ENCODE results near the gene PHGDH. TPM values are rescaled to one million over a fixed set of nuclear protein-coding genes. Genes with fewer than 3 reads are reported as not detected.

The PHGDH gene
- total RNA-seq, 1 experiment from 2014 or later, result 499 TPM

DNA sequence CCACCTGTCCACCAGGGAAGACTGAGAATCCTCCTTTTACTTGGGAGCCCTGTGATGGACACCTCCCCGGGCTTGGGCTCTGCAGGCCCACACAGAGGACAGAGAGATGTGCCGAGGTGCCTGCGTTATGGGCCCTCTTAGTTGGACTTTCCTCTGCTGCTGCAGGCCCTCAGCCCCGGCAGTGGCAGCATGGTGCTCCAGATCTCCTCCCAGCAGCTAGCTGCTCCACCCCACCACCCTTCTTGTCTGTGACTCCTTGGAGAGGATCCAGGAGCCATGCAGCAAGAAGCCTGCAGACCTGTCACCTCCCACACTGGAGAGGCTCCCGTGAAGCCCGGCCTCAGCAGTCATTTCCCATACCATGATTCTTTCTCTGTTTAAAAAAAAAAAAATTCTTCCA lies 27.4 kb downstream of the PHGDH start:
- ChIA-PET CTCF (interaction anchor here (0.6 kb wide), 1 partner anchor 15 kb away, joined by 3 read pairs; no protein-coding TSS in a partner anchor), POLR2A (ENCODE audit: low non-redundant PET) (no interaction called here)
- H3K36me3 ChIP-seq (ENCODE audit: insufficient read depth, low read length, poor library complexity, severe bottlenecking), result peaks cover 97% of the 10 kb centered on the region
- BruUV-seq (replicated peaks), result no TSS peak
- DNase-seq (ENCODE audit: low spot score), result no peak
- intact Hi-C loops (cut with micrococcal nuclease; ENCODE audit: unreplicated experiment), result no loop called here
- H3K27me3 ChIP-seq (replicated peaks; ENCODE audit: insufficient read depth, low read depth, low read length, poor library complexity), result no peaks in the 10 kb centered on the region
- no peak overlapping the region for H3K27ac ChIP-seq (ENCODE audit: low read depth, low read length, poor library complexity, severe bottlenecking)
- H3K9me3 ChIP-seq (ENCODE audit: low read depth, low read length, poor library complexity, severe bottlenecking), result no peaks in the 10 kb centered on the region
- TF ChIP-seq, protein P1, sequence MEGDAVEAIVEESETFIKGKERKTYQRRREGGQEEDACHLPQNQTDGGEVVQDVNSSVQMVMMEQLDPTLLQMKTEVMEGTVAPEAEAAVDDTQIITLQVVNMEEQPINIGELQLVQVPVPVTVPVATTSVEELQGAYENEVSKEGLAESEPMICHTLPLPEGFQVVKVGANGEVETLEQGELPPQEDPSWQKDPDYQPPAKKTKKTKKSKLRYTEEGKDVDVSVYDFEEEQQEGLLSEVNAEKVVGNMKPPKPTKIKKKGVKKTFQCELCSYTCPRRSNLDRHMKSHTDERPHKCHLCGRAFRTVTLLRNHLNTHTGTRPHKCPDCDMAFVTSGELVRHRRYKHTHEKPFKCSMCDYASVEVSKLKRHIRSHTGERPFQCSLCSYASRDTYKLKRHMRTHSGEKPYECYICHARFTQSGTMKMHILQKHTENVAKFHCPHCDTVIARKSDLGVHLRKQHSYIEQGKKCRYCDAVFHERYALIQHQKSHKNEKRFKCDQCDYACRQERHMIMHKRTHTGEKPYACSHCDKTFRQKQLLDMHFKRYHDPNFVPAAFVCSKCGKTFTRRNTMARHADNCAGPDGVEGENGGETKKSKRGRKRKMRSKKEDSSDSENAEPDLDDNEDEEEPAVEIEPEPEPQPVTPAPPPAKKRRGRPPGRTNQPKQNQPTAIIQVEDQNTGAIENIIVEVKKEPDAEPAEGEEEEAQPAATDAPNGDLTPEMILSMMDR (conservative IDR thresholded peaks at IDR 0.05; ENCODE audit: low read depth, low read length), result no peak
- TF ChIP-seq EZH2 (IDR thresholded peaks at IDR 0.05; ENCODE audit: borderline replicate concordance, low read depth, low read length, poor library complexity, severe bottlenecking), result no peak
- H3K4me1 ChIP-seq (ENCODE audit: insufficient read depth, low read length, poor library complexity, severe bottlenecking), result no peaks in the 10 kb centered on the region
- no peak overlapping the region for H3K4me3 ChIP-seq (ENCODE audit: low read depth, low read length, poor library complexity, severe bottlenecking)

DNA sequence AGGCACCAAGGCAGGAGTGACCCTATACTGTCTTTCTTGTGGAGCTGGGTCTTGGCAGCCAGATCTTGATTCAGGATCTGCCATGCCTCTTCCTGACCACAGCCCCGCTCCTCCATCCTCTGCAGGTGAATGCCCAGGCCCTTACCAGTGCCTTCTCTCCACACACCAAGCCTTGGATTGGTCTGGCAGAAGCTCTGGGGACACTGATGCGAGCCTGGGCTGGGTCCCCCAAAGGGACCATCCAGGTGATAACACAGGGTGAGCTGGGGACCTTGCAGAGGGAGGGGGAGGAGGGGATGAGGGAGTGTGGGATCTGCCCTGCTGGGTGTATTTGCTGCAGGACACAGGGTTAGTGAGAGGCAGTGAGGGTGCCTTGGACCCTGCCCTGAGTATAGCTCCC lies 28.5 kb downstream of the PHGDH start:
- Histone ChIP-seq H3K27me3 (replicated peaks; ENCODE audit: insufficient read depth, low read depth, low read length, poor library complexity) (no peaks in the 10 kb centered on the region), H3K9me3 (ENCODE audit: low read depth, low read length, poor library complexity, severe bottlenecking) (no peaks in the 10 kb centered on the region), H3K27ac (ENCODE audit: low read depth, low read length, poor library complexity, severe bottlenecking) (no peak overlapping the region), H3K4me1 (ENCODE audit: insufficient read depth, low read length, poor library complexity, severe bottlenecking) (no peaks in the 10 kb centered on the region), H3K36me3 (ENCODE audit: insufficient read depth, low read length, poor library complexity, severe bottlenecking) (peaks cover 93% of the 10 kb centered on the region), H3K4me3 (ENCODE audit: low read depth, low read length, poor library complexity, severe bottlenecking) (no peak overlapping the region)
- TF ChIP-seq, protein P1 (conservative IDR thresholded peaks at IDR 0.05; ENCODE audit: low read depth, low read length), result no peak
- TF ChIP-seq EZH2 (IDR thresholded peaks at IDR 0.05; ENCODE audit: borderline replicate concordance, low read depth, low read length, poor library complexity, severe bottlenecking), result no peak
- intact Hi-C loops (cut with micrococcal nuclease; ENCODE audit: unreplicated experiment), result loop anchor here (5.0 kb wide), 2 partner anchors 67 to 132 kb away; no protein-coding TSS in a partner anchor
- POLR2A ChIA-PET (ENCODE audit: low non-redundant PET), result no interaction called here
- no TSS peak for BruUV-seq (replicated peaks)
- CTCF ChIA-PET, result no interaction called here
- DNase-seq (ENCODE audit: low spot score), result no peak

- Histone ChIP-seq H3K4me3 (ENCODE audit: low read depth, low read length, poor library complexity, severe bottlenecking) (no peak overlapping the region), H3K27ac (ENCODE audit: low read depth, low read length, poor library complexity, severe bottlenecking) (no peak overlapping the region), H3K36me3 (ENCODE audit: insufficient read depth, low read length, poor library complexity, severe bottlenecking) (peaks cover 84% of the 10 kb centered on the region), H3K4me1 (ENCODE audit: insufficient read depth, low read length, poor library complexity, severe bottlenecking) (no peaks in the 10 kb centered on the region), H3K27me3 (replicated peaks; ENCODE audit: insufficient read depth, low read depth, low read length, poor library complexity) (no peaks in the 10 kb centered on the region), H3K9me3 (ENCODE audit: low read depth, low read length, poor library complexity, severe bottlenecking) (no peaks in the 10 kb centered on the region)
- CTCF ChIA-PET, result no interaction called here
- POLR2A ChIA-PET (ENCODE audit: low non-redundant PET), result no interaction called here
- no peak for DNase-seq (ENCODE audit: low spot score)
- intact Hi-C loops (cut with micrococcal nuclease; ENCODE audit: unreplicated experiment), result loop anchor here (5.0 kb wide), 2 partner anchors 66 to 131 kb away; no protein-coding TSS in a partner anchor
- BruUV-seq (replicated peaks), result no TSS peak
- TF ChIP-seq, protein P1 (conservative IDR thresholded peaks at IDR 0.05; ENCODE audit: low read depth, low read length), result no peak
- TF ChIP-seq EZH2 (IDR thresholded peaks at IDR 0.05; ENCODE audit: borderline replicate concordance, low read depth, low read length, poor library complexity, severe bottlenecking), result no peak
Measured at GRCh38 chr1:119740896-119741780, 29.4 kb downstream of the PHGDH start.

Data from A673 (cell line).